ENCODE data around the gene ERICH3. TPM values are rescaled to one million over a fixed set of nuclear protein-coding genes. Genes with fewer than 3 reads are reported as not detected.

ERICH3 gene
- polyA plus RNA-seq, 1 donor from 2014 or later = 0.27 TPM

- no peaks in the 10 kb centered on the region for H3K36me3 ChIP-seq (ENCODE audit: insufficient read depth, low read length)
- no peaks in the 10 kb centered on the region for H3K27me3 ChIP-seq (ENCODE audit: insufficient read depth, low read depth, low read length)
- H3F3A ChIP-seq (ENCODE audit: insufficient read depth, low read length, poor library complexity, severe bottlenecking) = no peaks in the 10 kb centered on the region
- H4K20me1 ChIP-seq (ENCODE audit: insufficient read depth) = no peaks in the 10 kb centered on the region
- H3K79me2 ChIP-seq (replicated peaks; ENCODE audit: insufficient read depth, low read length) = no peaks in the 10 kb centered on the region
- H3K4me2 ChIP-seq (ENCODE audit: low read length) = no peak overlapping the region
- H3K27ac ChIP-seq (ENCODE audit: low read length) = no peak overlapping the region
- H2AFZ ChIP-seq (ENCODE audit: low read depth, low read length) = no peak overlapping the region
- H3K9me2 ChIP-seq (ENCODE audit: insufficient read depth, low read length) = no peaks in the 10 kb centered on the region
- no peak overlapping the region for H3K4me3 ChIP-seq (ENCODE audit: low read length)
- TF ChIP-seq REST (IDR thresholded peaks at IDR 0.05; ENCODE audit: borderline replicate concordance) = no peak
- TF ChIP-seq RAD21 (conservative IDR thresholded peaks at IDR 0.05) = no peak
- no peak overlapping the region for H3K9ac ChIP-seq (ENCODE audit: low read length)
- peaks cover 2% of the 10 kb centered on the region for H3K9me3 ChIP-seq (ENCODE audit: low read length)
Observed at GRCh38 chr1:74609810-74610371, 63.7 kb downstream of the ERICH3 start.

- Histone ChIP-seq H3K79me2 (replicated peaks; ENCODE audit: insufficient read depth, low read length) (no peaks in the 10 kb centered on the region), H2AFZ (ENCODE audit: low read depth, low read length) (no peak overlapping the region), H3K9ac (ENCODE audit: low read length) (no peak overlapping the region), H3K9me3 (ENCODE audit: low read length) (no peaks in the 10 kb centered on the region), H3K4me2 (ENCODE audit: low read length) (no peak overlapping the region), H3K27me3 (ENCODE audit: insufficient read depth, low read depth, low read length) (no peaks in the 10 kb centered on the region), H3K4me3 (ENCODE audit: low read length) (no peak overlapping the region), H3K9me2 (ENCODE audit: insufficient read depth, low read length) (no peaks in the 10 kb centered on the region), H3F3A (ENCODE audit: insufficient read depth, low read length, poor library complexity, severe bottlenecking) (no peaks in the 10 kb centered on the region), H4K20me1 (ENCODE audit: insufficient read depth) (no peaks in the 10 kb centered on the region), H3K27ac (ENCODE audit: low read length) (no peak overlapping the region), H3K36me3 (ENCODE audit: insufficient read depth, low read length) (no peaks in the 10 kb centered on the region)
- TF ChIP-seq TAF1 (IDR thresholded peaks at IDR 0.05; ENCODE audit: low read depth) = no peak
- peak; percentile 97 for TF ChIP-seq EP300 (conservative IDR thresholded peaks at IDR 0.05; ENCODE audit: poor library complexity, severe bottlenecking)
- peak; percentile 97 for TF ChIP-seq POLR2AphosphoS5 (IDR thresholded peaks at IDR 0.05)
- peak; percentile 41 for TF ChIP-seq REST (IDR thresholded peaks at IDR 0.05; ENCODE audit: borderline replicate concordance)
- TF ChIP-seq SMC3 (conservative IDR thresholded peaks at IDR 0.05; ENCODE audit: poor library complexity) = no peak
- TF ChIP-seq MXI1 (conservative IDR thresholded peaks at IDR 0.05; ENCODE audit: poor library complexity, severe bottlenecking) = no peak
Observed at GRCh38 chr1:74596717-74597116, 76.9 kb downstream of the ERICH3 start.

All from neural cell (in vitro differentiated cells).